GM18507 (cell line): ENCODE measurements around the gene LGSN.
"Not testable (repeated sequence)": the region's sequence is repeated elsewhere in the genome, so short reads cannot be mapped to it uniquely, and the experiment has no call there.

ENCODE experiments used
- DNase-seq: peaks from one replicate; pipeline ENCODE4 v3.0.0; 2011; ENCODE audit warnings: low read depth; ENCODE audit not compliant: insufficient read length; ENCODE audit errors: extremely low spot score
- FAIRE-seq: peaks from 2 replicates; lab custom pipeline; 2011; peaks lifted over from hg19 to GRCh38; lab: Jason Lieb, UNC

Gene LGSN

DNA sequence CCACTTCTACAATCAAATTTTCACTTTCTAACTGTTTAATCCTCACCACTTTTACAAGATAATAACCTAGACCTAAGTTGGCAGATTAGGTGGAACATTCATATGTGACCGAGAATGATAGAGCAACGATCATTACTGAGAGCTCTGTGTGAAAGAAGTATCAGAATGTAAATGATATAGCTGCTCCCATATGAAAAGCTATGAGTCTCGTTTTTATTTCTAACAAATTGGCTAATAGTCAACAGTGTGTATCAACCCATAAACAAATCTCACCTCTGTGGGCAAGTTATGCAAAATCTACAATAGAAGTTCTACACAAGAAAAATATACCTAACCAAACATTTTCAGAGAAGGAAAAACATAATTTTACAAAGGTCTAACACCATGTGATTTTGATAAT, 3.7 kb downstream of the LGSN start:
- no peak for DNase-seq
- no peak for FAIRE-seq

DNA sequence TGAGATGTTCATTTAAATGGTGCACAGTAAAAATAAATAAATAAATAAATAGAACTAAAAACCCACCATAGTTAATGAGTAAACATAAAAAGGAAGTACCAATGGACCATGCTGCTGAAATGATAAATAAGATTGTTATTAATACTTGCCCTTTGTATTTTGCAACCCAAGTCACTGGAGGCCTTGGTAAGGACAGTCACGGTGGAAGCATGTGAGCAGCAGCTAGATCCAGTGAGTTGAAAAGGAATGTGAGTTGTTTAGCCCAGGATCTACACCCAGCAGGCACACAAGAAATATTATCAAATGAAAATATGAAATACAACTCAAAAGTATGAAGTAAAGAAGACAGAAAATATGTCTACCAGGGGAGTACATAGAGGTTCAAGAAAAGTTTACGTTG, 6.7 kb downstream of the LGSN start:
- FAIRE-seq (no peak), DNase-seq (no peak)

- no peak for DNase-seq
- FAIRE-seq, result peak; percentile 82
These were observed 12.1 kb downstream of the LGSN start for GRCh38 chr6:63307581-63308246.

- no peak for DNase-seq
- no peak for FAIRE-seq
These were observed 13.4 kb downstream of the LGSN start for GRCh38 chr6:63306420-63306819.

- DNase-seq, result no peak
- FAIRE-seq, result no peak
These were observed 14.5 kb downstream of the LGSN start for GRCh38 chr6:63305277-63305676.

DNA sequence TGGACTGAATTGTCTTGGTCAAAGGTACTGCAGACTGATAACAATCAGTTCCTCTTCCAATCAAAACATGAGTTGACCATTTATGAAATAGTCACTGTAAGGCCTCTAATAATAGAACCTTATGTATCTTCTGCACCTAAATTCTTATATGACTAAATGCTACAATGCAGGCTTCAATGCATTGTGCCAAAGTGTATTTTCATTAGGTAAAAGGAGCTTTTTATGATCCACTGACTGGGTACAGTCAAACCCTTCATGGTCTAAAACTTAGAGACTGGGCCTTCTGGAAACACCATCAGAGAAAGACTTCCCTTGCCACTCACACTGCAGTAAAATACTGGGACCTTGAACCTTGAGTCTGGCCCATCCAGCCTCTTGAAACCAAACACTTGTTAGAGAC, 16.3 kb downstream of the LGSN start:
- DNase-seq, result no peak
- no peak for FAIRE-seq

- FAIRE-seq (no peak), DNase-seq (no peak)
These were observed 20.1 kb downstream of the LGSN start for GRCh38 chr6:63299667-63300066.

- no peak for FAIRE-seq
- no peak for DNase-seq
These were observed 24.1 kb downstream of the LGSN start for GRCh38 chr6:63295553-63296194.

- DNase-seq (no peak), FAIRE-seq (no peak)
These were observed 29.2 kb downstream of the LGSN start for GRCh38 chr6:63290492-63291058.

DNA sequence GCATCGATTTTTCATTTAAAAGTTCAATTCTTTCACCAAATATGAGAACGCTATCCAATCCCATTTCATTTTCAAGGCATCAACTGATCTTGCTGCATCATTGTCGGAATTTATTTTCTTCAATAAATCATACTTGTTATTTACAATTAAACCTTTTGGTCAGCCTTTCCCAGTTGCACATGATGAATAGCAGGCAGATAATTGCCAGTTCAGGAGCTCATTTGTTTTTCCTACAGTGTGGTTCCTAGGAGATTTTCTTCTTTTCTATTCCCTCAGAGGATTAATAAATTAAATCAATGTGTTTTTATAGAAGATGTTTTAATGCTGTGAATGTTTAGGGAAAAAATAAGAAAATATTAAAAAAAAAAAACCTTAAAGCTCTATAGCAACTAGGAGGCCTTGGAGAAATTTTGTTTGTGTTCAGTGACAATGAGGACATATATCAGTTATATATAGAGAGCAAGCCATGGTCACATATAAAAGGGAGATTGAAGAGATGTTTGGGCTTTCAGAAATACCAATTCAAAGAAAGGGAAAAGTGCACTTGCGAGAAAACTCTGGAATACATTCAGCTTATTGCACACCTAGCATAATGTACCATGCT, 30.4 kb downstream of the LGSN start:
- FAIRE-seq, result no peak
- DNase-seq, result no peak

- no peak for DNase-seq
- FAIRE-seq, result no peak
These were observed 39.1 kb downstream of the LGSN start for GRCh38 chr6:63280639-63281180.

GRCh38 chr6:63278916-63279315, 40.9 kb downstream of the LGSN start:
- no peak for DNase-seq
- FAIRE-seq, result no peak

DNA sequence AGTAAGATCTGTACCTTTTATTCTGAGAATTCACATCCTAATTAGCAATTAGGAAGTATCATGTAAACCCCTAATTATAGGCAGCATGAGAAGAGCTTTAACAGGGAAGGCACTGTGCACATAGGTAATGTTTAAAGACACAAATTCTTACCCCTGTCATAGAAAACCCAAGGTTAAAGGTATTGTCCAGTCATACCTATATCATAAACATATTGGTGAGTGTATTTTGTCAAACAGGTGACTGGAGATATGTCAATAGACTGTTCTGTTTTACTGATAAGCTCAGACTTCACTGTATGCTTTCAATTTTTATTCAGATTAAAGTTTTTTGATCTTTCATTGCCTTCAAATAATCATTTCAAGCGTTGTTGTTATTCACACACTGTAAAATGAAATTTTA, 43.8 kb downstream of the LGSN start:
- no peak for FAIRE-seq
- no peak for DNase-seq

- not testable (repeated sequence) for DNase-seq
These were observed 44.9 kb downstream of the LGSN start for GRCh38 chr6:63274795-63275430.

DNA sequence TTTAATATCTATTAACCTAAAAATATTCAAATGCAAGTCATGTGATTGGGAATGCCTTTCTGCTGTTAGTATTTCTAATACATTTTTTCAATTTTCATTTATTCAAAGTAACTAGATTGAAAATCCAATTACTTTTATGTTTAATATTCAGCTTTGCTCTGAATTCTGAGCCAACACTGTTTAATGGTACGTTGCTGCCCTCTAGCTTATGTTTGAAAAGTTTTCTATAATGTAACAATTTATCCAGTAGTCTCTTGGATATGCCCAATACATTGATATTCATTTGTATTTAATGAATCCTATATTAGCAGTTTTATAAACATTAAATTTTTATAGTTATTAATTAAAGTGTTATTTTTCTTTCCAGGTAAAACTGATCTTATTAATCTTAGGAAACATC, 47.4 kb downstream of the LGSN start:
- peak; percentile 4 for DNase-seq
- FAIRE-seq, result peak; percentile 24

More at GRCh38 chr6:63274795-63275430, 44.9 kb downstream of the LGSN start:
- FAIRE-seq, result not testable (repeated sequence)

DNA sequence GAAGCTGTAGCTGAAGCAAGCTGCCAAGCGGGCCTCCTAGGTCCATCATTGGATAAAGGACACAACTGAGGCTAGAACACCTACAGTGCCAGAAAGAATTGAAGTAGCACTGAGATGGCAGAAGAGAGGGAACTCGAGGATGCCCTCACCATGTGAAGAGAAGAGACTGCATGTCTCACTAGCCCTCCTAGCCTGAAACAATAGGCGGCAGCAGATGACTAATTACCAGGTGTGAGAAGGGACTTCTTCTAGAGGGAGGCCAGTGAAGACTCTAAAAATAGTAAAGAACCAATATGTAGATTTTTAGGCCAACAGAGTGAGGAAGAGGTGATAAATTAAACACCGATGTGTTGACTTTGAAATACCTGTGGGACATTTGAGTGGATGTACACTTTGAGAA, 50.3 kb downstream of the LGSN start:
- FAIRE-seq, result peak; percentile 12
- no peak for DNase-seq

GRCh38 chr6:63268574-63268973, 51.2 kb downstream of the LGSN start:
- FAIRE-seq, result no peak
- no peak for DNase-seq

DNA sequence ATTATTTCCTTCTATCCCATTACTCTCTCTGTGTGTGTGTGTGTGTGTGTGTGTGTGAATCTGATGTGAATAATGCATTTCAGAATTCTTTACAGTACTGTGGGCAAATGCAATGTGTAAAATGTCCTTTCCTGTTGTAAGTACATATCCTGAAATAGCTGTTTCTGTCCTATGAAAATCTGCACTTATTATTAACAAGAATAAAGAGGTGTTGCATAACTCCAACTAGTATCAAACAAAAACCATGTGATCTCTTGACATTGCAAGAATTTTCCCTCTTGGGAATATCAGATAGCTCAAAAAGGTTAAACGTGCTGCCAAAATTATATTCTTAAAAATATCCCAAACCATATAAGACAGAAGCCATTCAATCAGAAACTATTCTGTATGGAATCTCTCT, 52.0 kb downstream of the LGSN start:
- FAIRE-seq, result no peak
- no peak for DNase-seq

DNA sequence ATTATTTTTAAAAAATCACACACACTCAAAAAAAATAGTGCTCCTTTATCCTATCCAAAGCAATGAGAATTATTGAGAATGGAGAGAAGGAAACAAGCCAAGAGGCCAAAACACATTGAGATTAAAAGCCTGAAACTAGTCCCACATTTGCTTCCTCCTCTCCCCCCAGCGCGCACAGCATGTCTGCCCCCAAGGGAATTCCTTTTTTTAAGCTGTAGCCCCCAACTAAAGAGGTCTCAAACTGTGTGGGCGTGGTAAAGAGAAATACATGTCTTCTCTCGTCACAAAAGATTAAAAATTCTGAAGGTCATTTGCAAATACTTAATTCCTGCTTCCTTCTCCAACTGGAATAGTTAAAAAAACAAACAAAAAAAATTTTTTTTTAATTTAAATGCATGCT, 52.7 kb downstream of the LGSN start:
- FAIRE-seq, result no peak
- no peak for DNase-seq

DNA sequence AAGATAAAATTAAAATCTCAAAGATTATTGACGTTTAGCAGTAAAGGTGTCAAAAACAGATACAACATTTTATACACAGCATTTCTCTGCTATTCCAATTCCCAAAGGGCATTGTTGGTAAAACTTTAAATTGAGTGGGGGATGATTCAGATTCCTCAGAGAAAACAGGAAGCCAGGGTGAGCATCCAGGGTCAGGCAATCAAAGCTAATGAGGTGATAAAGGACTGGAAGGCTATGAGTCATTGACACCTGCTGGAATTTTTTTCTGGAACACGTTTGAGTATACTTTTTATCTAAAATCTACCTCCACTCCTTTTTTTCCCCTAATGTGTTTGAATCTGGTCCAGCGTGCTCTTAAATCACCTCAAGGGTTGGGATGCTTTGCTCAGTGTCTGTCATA, 56.3 kb downstream of the LGSN start:
- DNase-seq, result no peak
- FAIRE-seq, result no peak
